HAP-1 (cell line): ENCODE data around the gene SLN.

Source experiments
- DNase-seq, 2 experiments: peaks; one replicate each; pipeline ENCODE4 v3.0.0-alpha.2; 2016 to 2020; ENCODE audit warnings: low spot score in 2 of 2
- H3K27me3 ChIP-seq: fragments of 250-450 bp; sonication (Bioruptor Pico); 2 replicates; pipeline ENCODE4 v1.5.1; 2020; ENCODE audit warnings: low read depth, mild to moderate bottlenecking, moderate library complexity
- H3K36me3 ChIP-seq: fragments of 250-450 bp; sonication (Bioruptor Pico); replicated peaks from 2 replicates; pipeline ENCODE4 v1.5.1; 2020; ENCODE audit warnings: mild to moderate bottlenecking
- H3K4me1 ChIP-seq: fragments of 250-450 bp; sonication (Bioruptor Pico); 2 replicates; pipeline ENCODE4 v1.5.1; 2020; ENCODE audit warnings: mild to moderate bottlenecking
- H3K4me3 ChIP-seq: fragments of 250-450 bp; sonication (Bioruptor Pico); 2 replicates; pipeline ENCODE4 v1.5.1; 2020; ENCODE audit warnings: mild to moderate bottlenecking, moderate library complexity
- H3K9me3 ChIP-seq: fragments of 250-450 bp; sonication (Bioruptor Pico); 2 replicates; pipeline ENCODE4 v1.5.1; 2020; ENCODE audit warnings: mild to moderate bottlenecking, moderate library complexity
- in situ Hi-C: fragments of 300-500 bp; cut with MboI; formaldehyde crosslinking; loops from 3 replicates; pipeline ENCODE4 v1.14.3; 2020; ENCODE audit warnings: low sequenced_read_pairs, inconsistent platforms, mixed read lengths

The SLN gene

DNA sequence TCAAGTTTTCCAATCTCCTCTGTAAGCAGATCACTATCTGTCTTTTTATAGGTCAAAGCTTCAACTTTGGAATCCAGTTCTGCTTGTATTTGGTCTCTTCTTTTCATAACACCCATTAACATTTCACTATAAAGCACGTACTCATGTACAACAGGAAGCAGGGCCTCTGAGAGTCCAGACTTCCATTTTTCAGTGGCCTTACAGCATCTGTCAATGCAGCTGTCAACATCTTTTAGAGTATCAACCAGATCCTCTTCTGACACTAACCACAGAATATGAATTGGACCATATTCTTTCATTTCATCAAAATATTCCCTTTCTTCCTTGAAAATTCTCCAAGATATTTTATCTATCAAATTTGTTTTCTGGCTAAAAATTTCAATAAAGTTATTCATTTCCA, 24.7 kb upstream of the SLN start:
- H3K36me3 ChIP-seq, result no peaks in the 10 kb centered on the region
- in situ Hi-C loops, result no loop called here
- H3K4me3 ChIP-seq, result no peak overlapping the region
- no peak for DNase-seq
- peaks cover 14% of the 10 kb centered on the region; the same call in 1 of the 2 replicates for H3K27me3 ChIP-seq
- 0 out of 2 replicates have a peak, but pooled peaks cover 2% of the 10 kb centered on the region for H3K9me3 ChIP-seq
- peaks cover 2% of the 10 kb centered on the region; the same call in 1 of the 2 replicates for H3K4me1 ChIP-seq

- no peak for DNase-seq
- in situ Hi-C loops, result no loop called here
- Histone ChIP-seq H3K36me3 (no peaks in the 10 kb centered on the region), H3K27me3 (peaks cover 32% of the 10 kb centered on the region), H3K9me3 (no peaks in the 10 kb centered on the region), H3K4me1 (no peaks in the 10 kb centered on the region), H3K4me3 (no peak overlapping the region)
Observed at GRCh38 chr11:107733518-107733917, 21.7 kb upstream of the SLN start.

DNA sequence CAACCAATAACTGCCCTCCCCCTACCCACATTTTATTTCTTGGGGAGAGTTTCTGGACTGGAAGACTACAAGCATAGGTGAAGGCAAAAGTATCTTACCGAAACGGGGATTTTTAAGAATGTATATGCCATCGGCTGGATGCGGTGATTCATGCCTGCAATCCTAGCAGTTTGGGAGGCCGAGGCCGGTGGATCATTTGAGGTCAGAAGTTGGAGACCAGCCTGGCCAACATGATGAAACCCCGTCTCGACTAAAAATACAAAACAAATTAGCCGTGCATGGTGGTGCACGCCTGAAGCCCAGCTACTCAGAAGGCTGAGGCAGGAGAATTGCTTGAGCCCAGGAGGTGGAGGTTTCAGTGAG, 20.8 kb upstream of the SLN start:
- in situ Hi-C loops, result no loop called here

GRCh38 chr11:107731941-107732688, 20.3 kb upstream of the SLN start:
- no peaks in the 10 kb centered on the region for H3K9me3 ChIP-seq
- H3K4me3 ChIP-seq, result no peak overlapping the region
- in situ Hi-C loops, result no loop called here
- no peak for DNase-seq
- no peaks in the 10 kb centered on the region for H3K4me1 ChIP-seq
- peaks cover 41% of the 10 kb centered on the region for H3K27me3 ChIP-seq
- H3K36me3 ChIP-seq, result no peaks in the 10 kb centered on the region

More for the DNA sequence above, 20.8 kb upstream of the SLN start:
- no peak for DNase-seq
- H3K4me1 ChIP-seq, result no peaks in the 10 kb centered on the region
- H3K36me3 ChIP-seq, result no peaks in the 10 kb centered on the region
- H3K4me3 ChIP-seq, result no peak overlapping the region
- H3K27me3 ChIP-seq, result peaks cover 35% of the 10 kb centered on the region
- no peaks in the 10 kb centered on the region for H3K9me3 ChIP-seq

- H3K9me3 ChIP-seq, result no peaks in the 10 kb centered on the region
- H3K4me1 ChIP-seq, result peaks cover 9% of the 10 kb centered on the region
- H3K27me3 ChIP-seq, result peaks cover 40% of the 10 kb centered on the region
- no peak overlapping the region for H3K4me3 ChIP-seq
- no peaks in the 10 kb centered on the region for H3K36me3 ChIP-seq
- in situ Hi-C loops, result no loop called here
- no peak for DNase-seq
Observed at GRCh38 chr11:107722662-107723061, 10.8 kb upstream of the SLN start.

DNA sequence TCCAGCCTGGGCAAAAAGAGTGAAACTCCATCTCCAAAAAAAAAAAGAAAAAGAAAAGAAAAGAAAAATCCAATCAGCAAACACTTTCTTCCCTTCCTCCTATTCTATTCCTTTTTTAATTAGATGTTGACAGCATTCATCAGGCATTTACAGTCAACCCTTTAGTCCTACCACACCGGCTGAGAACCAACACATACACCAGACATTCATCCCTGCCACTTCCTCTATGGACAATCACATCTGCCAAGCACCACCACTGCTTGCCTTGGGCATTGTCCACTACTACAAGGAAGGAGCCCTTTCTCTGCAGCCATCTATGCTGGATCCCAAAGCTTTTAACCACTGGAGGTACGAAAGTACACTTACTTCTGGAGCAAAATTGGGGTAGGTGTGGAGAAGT, 9.4 kb upstream of the SLN start:
- peaks cover 9% of the 10 kb centered on the region for H3K4me1 ChIP-seq
- peaks cover 26% of the 10 kb centered on the region for H3K27me3 ChIP-seq
- DNase-seq, result no peak
- no peak overlapping the region for H3K4me3 ChIP-seq
- in situ Hi-C loops, result no loop called here
- H3K9me3 ChIP-seq, result no peaks in the 10 kb centered on the region
- H3K36me3 ChIP-seq, result no peaks in the 10 kb centered on the region

DNA sequence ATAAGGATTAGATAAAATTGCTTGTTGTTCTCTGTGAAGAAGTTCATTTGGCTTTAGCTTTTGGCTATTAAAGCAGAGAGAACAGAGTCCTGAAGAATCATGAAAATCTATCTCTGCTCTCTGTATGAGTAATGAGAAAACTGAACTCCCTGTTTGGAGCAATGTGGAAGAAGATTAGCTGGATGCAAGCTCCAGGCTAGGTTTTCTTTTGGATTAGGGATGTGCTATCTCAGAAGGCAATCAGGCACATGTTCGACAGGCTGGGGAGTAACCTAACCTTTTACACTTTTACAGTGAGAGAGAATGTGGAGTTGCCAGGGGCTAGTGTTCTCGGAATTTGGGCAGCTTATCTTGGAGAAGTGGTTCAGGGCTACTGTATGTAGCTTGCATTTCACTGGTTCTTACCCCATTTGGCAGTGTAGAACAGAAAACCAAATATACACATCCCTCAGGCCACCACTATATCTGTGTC, 8.5 kb upstream of the SLN start:
- Histone ChIP-seq H3K4me1 (peaks cover 9% of the 10 kb centered on the region), H3K9me3 (no peaks in the 10 kb centered on the region), H3K27me3 (peaks cover 17% of the 10 kb centered on the region), H3K4me3 (no peak overlapping the region), H3K36me3 (no peaks in the 10 kb centered on the region)
- peak in 1 of 2 experiments; percentile 16 for DNase-seq
- in situ Hi-C loops, result no loop called here

DNA sequence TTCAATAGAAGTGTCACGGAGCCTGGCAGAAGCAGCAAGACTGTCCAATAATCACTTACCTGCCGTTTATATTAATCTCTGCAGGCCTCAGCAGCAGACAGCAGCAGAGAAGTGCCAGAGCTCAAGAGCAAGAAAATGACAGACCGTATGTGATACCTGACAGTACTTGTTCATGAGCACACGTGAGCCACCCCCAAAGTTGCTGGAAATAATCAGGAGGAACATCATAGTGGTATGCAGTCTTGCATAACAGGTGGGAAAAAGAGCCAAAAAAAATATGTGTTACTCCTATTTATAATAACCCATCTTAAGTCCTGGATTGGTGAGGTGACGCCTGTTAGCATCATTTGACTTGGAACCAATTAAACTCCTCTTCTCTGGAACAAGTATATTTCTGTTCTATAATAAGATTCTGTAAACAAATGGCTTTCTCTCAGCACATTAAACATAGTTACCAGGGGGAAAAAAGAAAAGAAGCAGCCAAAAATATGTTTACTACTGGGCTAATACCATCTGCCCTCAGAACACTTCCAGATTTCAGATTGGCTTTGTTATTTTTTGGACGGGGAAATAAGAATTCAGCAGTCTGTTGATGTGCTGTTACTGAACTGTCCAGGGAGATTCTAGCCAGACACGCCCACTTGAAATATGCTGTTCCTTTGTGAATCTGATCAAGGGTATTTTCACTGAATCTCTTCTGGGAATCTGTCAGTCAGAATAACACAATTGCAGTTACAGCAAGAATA, 7.9 kb upstream of the SLN start:
- H3K36me3 ChIP-seq, result no peaks in the 10 kb centered on the region
- peaks cover 9% of the 10 kb centered on the region for H3K4me1 ChIP-seq
- H3K4me3 ChIP-seq, result no peak overlapping the region
- H3K9me3 ChIP-seq, result no peaks in the 10 kb centered on the region
- peak; percentile 36 to 50 for DNase-seq
- in situ Hi-C loops, result no loop called here
- peaks cover 11% of the 10 kb centered on the region for H3K27me3 ChIP-seq

DNA sequence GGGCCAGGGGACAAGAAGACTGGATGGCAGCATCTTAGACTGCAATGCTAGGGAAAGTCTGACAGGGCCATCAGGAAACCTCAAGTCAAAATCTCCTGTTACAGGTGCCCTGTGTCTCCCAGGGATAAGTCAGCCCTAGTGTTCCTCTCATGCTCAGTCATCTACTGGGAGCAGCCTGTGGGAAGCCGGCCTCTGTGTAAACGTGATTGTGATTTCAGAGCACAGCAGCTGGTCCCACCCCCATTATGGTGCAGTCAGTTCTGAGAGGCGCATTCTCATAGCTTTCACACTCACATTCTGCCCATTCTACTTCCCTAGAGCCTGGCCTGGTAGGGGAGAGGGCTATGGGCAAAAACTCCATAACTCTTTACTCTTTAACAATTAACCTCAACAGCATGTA, 7.2 kb upstream of the SLN start:
- Histone ChIP-seq H3K4me1 (peaks cover 9% of the 10 kb centered on the region), H3K4me3 (no peak overlapping the region), H3K9me3 (no peaks in the 10 kb centered on the region), H3K27me3 (peaks cover 4% of the 10 kb centered on the region), H3K36me3 (no peaks in the 10 kb centered on the region)
- no peak for DNase-seq
- in situ Hi-C loops, result no loop called here

DNA sequence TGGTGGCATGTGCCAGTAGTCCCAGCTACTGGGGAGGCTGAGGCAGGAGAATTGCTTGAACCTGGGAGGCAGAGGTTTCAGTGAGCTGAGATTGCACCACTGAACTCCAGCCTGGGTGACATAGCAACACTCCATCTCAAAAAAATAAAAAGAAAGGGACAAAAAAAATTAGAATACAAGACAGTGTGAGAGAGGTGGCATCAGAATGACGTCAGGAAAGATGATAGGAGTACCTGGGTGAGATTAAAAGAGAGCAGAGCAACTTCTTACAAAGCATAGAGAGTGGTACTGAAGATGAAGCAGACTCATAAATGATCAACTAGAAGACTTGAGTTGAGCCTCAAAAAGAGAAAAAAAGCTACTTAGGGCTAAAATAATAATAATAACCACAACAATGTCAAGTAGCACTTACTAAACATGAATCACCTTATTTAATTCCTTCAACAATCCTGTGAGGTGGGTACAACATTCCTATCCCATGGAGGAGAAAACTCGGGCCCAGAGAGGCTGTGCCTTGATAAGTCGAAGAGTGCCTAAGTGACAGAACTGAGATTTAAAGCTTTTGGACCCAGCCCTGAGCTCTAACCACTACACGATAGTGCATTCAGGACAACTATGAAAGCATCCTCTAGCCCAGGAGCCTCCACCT, 5.2 kb upstream of the SLN start:
- Histone ChIP-seq H3K36me3 (no peaks in the 10 kb centered on the region), H3K4me1 (peaks cover 9% of the 10 kb centered on the region), H3K9me3 (no peaks in the 10 kb centered on the region), H3K4me3 (no peak overlapping the region), H3K27me3 (0 out of 2 replicates have a peak, but pooled peaks cover under 1% of the 10 kb centered on the region)
- in situ Hi-C loops, result no loop called here
- DNase-seq, result no peak

GRCh38 chr11:107713009-107713408, 1.2 kb upstream of the SLN start:
- Histone ChIP-seq H3K4me1 (no peaks in the 10 kb centered on the region), H3K9me3 (no peaks in the 10 kb centered on the region), H3K27me3 (peaks cover 8% of the 10 kb centered on the region; the same call in 1 of the 2 replicates), H3K4me3 (no peak overlapping the region), H3K36me3 (no peaks in the 10 kb centered on the region)
- in situ Hi-C loops, result no loop called here
- no peak for DNase-seq

GRCh38 chr11:107710301-107710700, 1.6 kb downstream of the SLN start:
- no peak for DNase-seq
- Histone ChIP-seq H3K36me3 (no peaks in the 10 kb centered on the region), H3K27me3 (peaks cover 8% of the 10 kb centered on the region; the same call in 1 of the 2 replicates), H3K9me3 (no peaks in the 10 kb centered on the region), H3K4me3 (no peak overlapping the region), H3K4me1 (no peaks in the 10 kb centered on the region)
- in situ Hi-C loops, result no loop called here

DNA sequence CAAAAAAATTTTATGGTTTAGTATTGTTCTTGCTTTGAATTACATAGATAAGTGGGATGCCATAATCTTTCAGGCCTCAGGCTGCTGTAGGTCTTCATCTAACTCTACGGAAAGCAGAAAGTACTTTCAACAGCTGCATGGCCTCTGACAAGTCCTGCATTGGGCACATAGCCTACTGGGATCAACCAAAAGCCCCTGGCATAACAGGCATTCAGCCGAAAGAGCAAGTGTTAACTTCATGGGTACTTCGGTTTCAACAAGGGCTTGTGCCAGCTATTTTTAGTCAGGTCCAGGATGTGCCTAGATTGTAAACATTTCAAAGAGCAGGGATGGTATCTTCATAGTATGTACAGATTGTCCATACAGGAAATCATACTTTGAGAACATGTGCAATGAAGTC, 3.1 kb downstream of the SLN start:
- in situ Hi-C loops, result no loop called here
- no peak overlapping the region for H3K4me3 ChIP-seq
- H3K4me1 ChIP-seq, result no peaks in the 10 kb centered on the region
- DNase-seq, result no peak
- H3K27me3 ChIP-seq, result peaks cover 8% of the 10 kb centered on the region; the same call in 1 of the 2 replicates
- H3K36me3 ChIP-seq, result no peaks in the 10 kb centered on the region
- H3K9me3 ChIP-seq, result no peaks in the 10 kb centered on the region

DNA sequence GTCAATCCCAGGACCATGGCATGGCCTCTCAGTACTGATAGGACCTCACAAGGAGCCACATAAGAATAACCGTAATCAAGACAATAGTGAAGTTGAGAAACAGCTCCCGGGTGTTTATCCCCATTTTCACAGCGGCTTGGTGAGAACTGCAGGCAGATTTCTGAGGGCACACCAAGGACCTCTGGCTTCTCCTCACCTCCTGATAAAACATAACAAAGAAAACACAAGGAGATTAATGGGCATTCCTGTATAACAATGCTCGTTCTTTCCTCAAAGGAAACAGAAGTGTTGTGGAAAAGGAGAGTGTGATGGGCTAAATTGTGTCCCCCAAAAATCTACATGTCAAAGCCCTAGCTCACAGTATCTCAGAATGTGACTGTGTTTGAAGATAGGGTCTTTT, 4.0 kb downstream of the SLN start:
- Histone ChIP-seq H3K4me3 (no peak overlapping the region), H3K9me3 (no peaks in the 10 kb centered on the region), H3K4me1 (no peaks in the 10 kb centered on the region), H3K36me3 (no peaks in the 10 kb centered on the region), H3K27me3 (peaks cover 8% of the 10 kb centered on the region; the same call in 1 of the 2 replicates)
- DNase-seq, result no peak
- in situ Hi-C loops, result no loop called here
